Keratinocyte (primary cell): Measurements from ENCODE around the gene CRTC3.

Experiments used
- EZH2 ChIP-seq: IDR thresholded peaks from one replicate; pipeline ENCODE4 v1.6.1; 2012; ENCODE audit warnings: inconsistent platforms, mild to moderate bottlenecking, low read length, moderate library complexity
- TF ChIP-seq, protein P1 (sequence below), 3 experiments: IDR thresholded peaks in 1 of 3; conservative IDR thresholded peaks in 1 of 3; optimal IDR thresholded peaks in 1 of 3; 2 replicates in 2 of 3; 3 replicates in 1 of 3; pipeline versions ENCODE3 to v1.5.1; 2011; ENCODE audit warnings: low read length in 3 of 3, mild to moderate bottlenecking in 3 of 3, moderate library complexity in 2 of 3, control low read depth in 1 of 3, inconsistent platforms in 1 of 3; ENCODE audit not compliant: insufficient read depth in 2 of 3; ENCODE audit errors: extremely low read depth in 1 of 3

- TF ChIP-seq, protein P1, sequence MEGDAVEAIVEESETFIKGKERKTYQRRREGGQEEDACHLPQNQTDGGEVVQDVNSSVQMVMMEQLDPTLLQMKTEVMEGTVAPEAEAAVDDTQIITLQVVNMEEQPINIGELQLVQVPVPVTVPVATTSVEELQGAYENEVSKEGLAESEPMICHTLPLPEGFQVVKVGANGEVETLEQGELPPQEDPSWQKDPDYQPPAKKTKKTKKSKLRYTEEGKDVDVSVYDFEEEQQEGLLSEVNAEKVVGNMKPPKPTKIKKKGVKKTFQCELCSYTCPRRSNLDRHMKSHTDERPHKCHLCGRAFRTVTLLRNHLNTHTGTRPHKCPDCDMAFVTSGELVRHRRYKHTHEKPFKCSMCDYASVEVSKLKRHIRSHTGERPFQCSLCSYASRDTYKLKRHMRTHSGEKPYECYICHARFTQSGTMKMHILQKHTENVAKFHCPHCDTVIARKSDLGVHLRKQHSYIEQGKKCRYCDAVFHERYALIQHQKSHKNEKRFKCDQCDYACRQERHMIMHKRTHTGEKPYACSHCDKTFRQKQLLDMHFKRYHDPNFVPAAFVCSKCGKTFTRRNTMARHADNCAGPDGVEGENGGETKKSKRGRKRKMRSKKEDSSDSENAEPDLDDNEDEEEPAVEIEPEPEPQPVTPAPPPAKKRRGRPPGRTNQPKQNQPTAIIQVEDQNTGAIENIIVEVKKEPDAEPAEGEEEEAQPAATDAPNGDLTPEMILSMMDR (optimal IDR thresholded peaks at IDR 0.05 in 1 of 3, IDR thresholded peaks at IDR 0.05 in 1 of 3, conservative IDR thresholded peaks at IDR 0.05 in 1 of 3; ENCODE audit: extremely low read depth in 1 of 3, insufficient read depth in 2 of 3, low read length in 3 of 3), result no peak
- no peak for TF ChIP-seq EZH2
These were observed 21.2 kb downstream of the CRTC3 start for GRCh38 chr15:90550919-90551318.
